ENCODE measurements around the gene TRPV3. TPM values are rescaled to one million over a fixed set of nuclear protein-coding genes. Genes with fewer than 3 reads are reported as not detected.

The TRPV3 gene
- total RNA-seq, 2 experiments from 2014 or later: 0.25 to 0.56 TPM

Other genes starting within 250 kb of the TRPV3 start
- gene OR3A2, start 171.5 kb downstream of the TRPV3 start, total RNA-seq: 1 to 10 TPM in 1 of 2 experiments, under 1 TPM in 1; 0.55 to 1.3 TPM
- gene OR1E1, start 159.4 kb downstream of the TRPV3 start, total RNA-seq: not detected
- not detected for gene OR3A3, start 146.4 kb downstream of the TRPV3 start, total RNA-seq
- gene OR1E2, start 124.0 kb downstream of the TRPV3 start, total RNA-seq: not detected
- gene SPATA22, start 86.0 kb downstream of the TRPV3 start, total RNA-seq: under 1 TPM; 0.80 to 0.92 TPM
- not detected for gene ASPA, start 81.8 kb downstream of the TRPV3 start, total RNA-seq
- gene TRPV1, start 51.6 kb upstream of the TRPV3 start, total RNA-seq: 1 to 10 TPM; 2.3 to 2.8 TPM
- 1 to 10 TPM; 3.4 TPM for gene SHPK, start 78.4 kb upstream of the TRPV3 start, total RNA-seq
- 1 to 10 TPM; 3.3 to 4.9 TPM for gene CTNS, start 78.9 kb upstream of the TRPV3 start, total RNA-seq
- 1 to 10 TPM; 6.0 to 6.6 TPM for gene TAX1BP3, start 110.8 kb upstream of the TRPV3 start, total RNA-seq
- gene EMC6, start 111.0 kb upstream of the TRPV3 start, total RNA-seq: 10 to 100 TPM; 28.8 to 29.6 TPM
- gene P2RX5, start 138.3 kb upstream of the TRPV3 start, total RNA-seq: 10 to 100 TPM; 14.3 to 16.0 TPM
- gene HASPIN, start 166.1 kb upstream of the TRPV3 start, total RNA-seq: under 1 TPM; 0.22 to 0.25 TPM
- 10 to 100 TPM; 15.8 to 18.3 TPM for gene ITGAE, start 243.4 kb upstream of the TRPV3 start, total RNA-seq